ENCODE data around the gene RBM18.

- TF ChIP-seq, protein P1, sequence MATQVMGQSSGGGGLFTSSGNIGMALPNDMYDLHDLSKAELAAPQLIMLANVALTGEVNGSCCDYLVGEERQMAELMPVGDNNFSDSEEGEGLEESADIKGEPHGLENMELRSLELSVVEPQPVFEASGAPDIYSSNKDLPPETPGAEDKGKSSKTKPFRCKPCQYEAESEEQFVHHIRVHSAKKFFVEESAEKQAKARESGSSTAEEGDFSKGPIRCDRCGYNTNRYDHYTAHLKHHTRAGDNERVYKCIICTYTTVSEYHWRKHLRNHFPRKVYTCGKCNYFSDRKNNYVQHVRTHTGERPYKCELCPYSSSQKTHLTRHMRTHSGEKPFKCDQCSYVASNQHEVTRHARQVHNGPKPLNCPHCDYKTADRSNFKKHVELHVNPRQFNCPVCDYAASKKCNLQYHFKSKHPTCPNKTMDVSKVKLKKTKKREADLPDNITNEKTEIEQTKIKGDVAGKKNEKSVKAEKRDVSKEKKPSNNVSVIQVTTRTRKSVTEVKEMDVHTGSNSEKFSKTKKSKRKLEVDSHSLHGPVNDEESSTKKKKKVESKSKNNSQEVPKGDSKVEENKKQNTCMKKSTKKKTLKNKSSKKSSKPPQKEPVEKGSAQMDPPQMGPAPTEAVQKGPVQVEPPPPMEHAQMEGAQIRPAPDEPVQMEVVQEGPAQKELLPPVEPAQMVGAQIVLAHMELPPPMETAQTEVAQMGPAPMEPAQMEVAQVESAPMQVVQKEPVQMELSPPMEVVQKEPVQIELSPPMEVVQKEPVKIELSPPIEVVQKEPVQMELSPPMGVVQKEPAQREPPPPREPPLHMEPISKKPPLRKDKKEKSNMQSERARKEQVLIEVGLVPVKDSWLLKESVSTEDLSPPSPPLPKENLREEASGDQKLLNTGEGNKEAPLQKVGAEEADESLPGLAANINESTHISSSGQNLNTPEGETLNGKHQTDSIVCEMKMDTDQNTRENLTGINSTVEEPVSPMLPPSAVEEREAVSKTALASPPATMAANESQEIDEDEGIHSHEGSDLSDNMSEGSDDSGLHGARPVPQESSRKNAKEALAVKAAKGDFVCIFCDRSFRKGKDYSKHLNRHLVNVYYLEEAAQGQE (IDR thresholded peaks at IDR 0.05; ENCODE audit: insufficient read depth in 1 of 2, low read depth in 2 of 2, low read length in 1 of 2): no peak
- TF ChIP-seq CTCF (IDR thresholded peaks at IDR 0.05) (no peak), SIN3A (IDR thresholded peaks at IDR 0.05; ENCODE audit: borderline replicate concordance, insufficient read depth, low read depth, low read length) (no peak)
Measured at GRCh38 chr9:122251351-122251750, 13.3 kb downstream of the RBM18 start.

All from Panc1 (cell line).